Astrocyte (in vitro differentiated cells and primary cell): ENCODE data around the gene LMNB1. TPM values are rescaled to one million over a fixed set of nuclear protein-coding genes. Genes with fewer than 3 reads are reported as not detected.
A peak's percentile ranks its signal among the peaks of the same experiment; 100 is the strongest.

Experiments used
- DNase-seq: peaks from one replicate; pipeline ENCODE4 v3.0.0-alpha.2; 2010; ENCODE audit warnings: low read depth
- FAIRE-seq: peaks from 2 replicates; lab custom pipeline; 2011; peaks lifted over from hg19 to GRCh38; lab: Jason Lieb, UNC
- H2AFZ ChIP-seq: 2 replicates; pipeline ENCODE4 v1.6.0; 2012; ENCODE audit warnings: low read depth, low read length, inconsistent platforms
- H3K27ac ChIP-seq: 2 replicates; pipeline ENCODE4 v1.5.1; 2011; ENCODE audit warnings: low read depth, low read length, inconsistent platforms
- H3K27me3 ChIP-seq: 2 replicates; pipeline ENCODE4 v1.6.0; 2011; ENCODE audit warnings: low read length, inconsistent platforms; ENCODE audit not compliant: insufficient read depth
- H3K36me3 ChIP-seq: 2 replicates; pipeline ENCODE4 v1.5.1; 2011; ENCODE audit warnings: low read length, inconsistent platforms; ENCODE audit not compliant: insufficient read depth
- H3K4me1 ChIP-seq: 2 replicates; pipeline ENCODE4 v1.5.1; 2011; ENCODE audit warnings: low read length, inconsistent platforms; ENCODE audit not compliant: insufficient read depth
- H3K4me2 ChIP-seq: 2 replicates; pipeline ENCODE4 v1.6.0; 2012; ENCODE audit warnings: low read length, inconsistent platforms
- H3K4me3 ChIP-seq: 2 replicates; pipeline ENCODE4 v1.5.1; 2011; ENCODE audit warnings: low read depth, mild to moderate bottlenecking, low read length, inconsistent platforms; ENCODE audit not compliant: insufficient read depth
- H3K79me2 ChIP-seq: 2 replicates; pipeline ENCODE4 v1.6.0; 2012; ENCODE audit warnings: mild to moderate bottlenecking, low read length, inconsistent platforms; ENCODE audit not compliant: insufficient read depth
- H3K9ac ChIP-seq: 2 replicates; pipeline ENCODE4 v1.6.0; 2012; ENCODE audit warnings: mild to moderate bottlenecking, low read length, inconsistent platforms
- H3K9me3 ChIP-seq: 2 replicates; pipeline ENCODE4 v1.5.1; 2012; ENCODE audit warnings: low read depth, mild to moderate bottlenecking, low read length, inconsistent platforms; ENCODE audit not compliant: insufficient read depth
- H4K20me1 ChIP-seq: 2 replicates; pipeline ENCODE4 v1.6.0; 2012; ENCODE audit warnings: low read length, inconsistent platforms; ENCODE audit not compliant: insufficient read depth
- H3K27ac Mint-ChIP-seq: one replicate; pipeline ENCODE4 v1.8.0; 2021; ENCODE audit warnings: mild to moderate bottlenecking, mixed read lengths; ENCODE audit not compliant: unreplicated experiment
- H3K27me3 Mint-ChIP-seq: one replicate; pipeline ENCODE4 v1.8.0; 2021; ENCODE audit warnings: low read depth, mixed read lengths; ENCODE audit not compliant: unreplicated experiment
- H3K36me3 Mint-ChIP-seq: one replicate; pipeline ENCODE4 v1.8.0; 2021; ENCODE audit warnings: low read depth, mixed read lengths; ENCODE audit not compliant: unreplicated experiment
- H3K4me1 Mint-ChIP-seq: one replicate; pipeline ENCODE4 v1.8.0; 2021; ENCODE audit warnings: low read depth, mixed read lengths; ENCODE audit not compliant: unreplicated experiment
- H3K4me3 Mint-ChIP-seq: one replicate; pipeline ENCODE4 v1.8.0; 2021; ENCODE audit warnings: mild to moderate bottlenecking, moderate library complexity, mixed read lengths; ENCODE audit not compliant: unreplicated experiment
- H3K9me3 Mint-ChIP-seq: one replicate; pipeline ENCODE4 v1.8.0; 2021; ENCODE audit warnings: mild to moderate bottlenecking, mixed read lengths; ENCODE audit not compliant: unreplicated experiment
- EZH2 ChIP-seq: IDR thresholded peaks from 2 replicates; pipeline ENCODE4 v1.6.1; 2012; ENCODE audit warnings: mild to moderate bottlenecking, low read length, inconsistent platforms; ENCODE audit not compliant: insufficient read depth
- total RNA-seq: library from RNA; stranded (reverse); gene quantifications from 2 replicates; pipeline ENCODE4 v1.2.1, GENCODE V29; 2021
- TF ChIP-seq, protein P1 (sequence below): IDR thresholded peaks from 2 replicates; pipeline ENCODE4 v1.5.1; 2011; ENCODE audit warnings: low read depth, mild to moderate bottlenecking, inconsistent platforms, low read length, moderate library complexity; ENCODE audit not compliant: insufficient read depth

Gene LMNB1
- total RNA-seq, 1 donor from 2014 or later, result 12.7 TPM

DNA sequence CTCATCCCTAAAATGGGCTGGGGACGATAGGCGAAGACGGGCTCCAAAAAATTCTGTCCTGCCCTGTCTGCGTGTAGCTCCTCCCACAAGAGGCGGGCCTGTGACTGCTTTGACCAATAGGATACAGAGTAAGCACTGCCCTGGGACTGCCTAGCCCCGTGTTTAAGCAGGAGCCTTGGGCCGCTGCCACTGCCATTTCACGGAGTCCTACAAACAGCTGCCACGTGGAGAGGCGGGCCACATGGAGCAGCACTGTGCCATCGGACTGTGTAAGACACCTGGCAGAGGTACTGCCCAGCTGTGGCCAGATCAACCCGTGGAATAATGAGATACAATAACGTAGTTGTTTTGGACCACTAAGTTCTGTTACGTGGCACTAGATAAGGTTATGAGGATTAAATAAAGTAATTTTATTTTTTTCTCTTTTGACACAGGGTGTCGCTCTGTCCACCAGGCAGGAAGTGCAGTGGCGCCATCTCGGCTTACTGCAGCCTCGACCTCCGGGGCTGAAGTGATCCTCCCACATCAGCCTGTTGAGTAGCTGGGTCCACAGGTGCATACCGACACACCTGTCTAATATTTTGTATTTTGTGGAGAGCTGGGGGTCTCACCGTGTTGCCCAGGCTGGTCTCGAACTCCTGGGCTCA is 87.2 kb downstream of the LMNB1 start:
- TF ChIP-seq, protein P1, sequence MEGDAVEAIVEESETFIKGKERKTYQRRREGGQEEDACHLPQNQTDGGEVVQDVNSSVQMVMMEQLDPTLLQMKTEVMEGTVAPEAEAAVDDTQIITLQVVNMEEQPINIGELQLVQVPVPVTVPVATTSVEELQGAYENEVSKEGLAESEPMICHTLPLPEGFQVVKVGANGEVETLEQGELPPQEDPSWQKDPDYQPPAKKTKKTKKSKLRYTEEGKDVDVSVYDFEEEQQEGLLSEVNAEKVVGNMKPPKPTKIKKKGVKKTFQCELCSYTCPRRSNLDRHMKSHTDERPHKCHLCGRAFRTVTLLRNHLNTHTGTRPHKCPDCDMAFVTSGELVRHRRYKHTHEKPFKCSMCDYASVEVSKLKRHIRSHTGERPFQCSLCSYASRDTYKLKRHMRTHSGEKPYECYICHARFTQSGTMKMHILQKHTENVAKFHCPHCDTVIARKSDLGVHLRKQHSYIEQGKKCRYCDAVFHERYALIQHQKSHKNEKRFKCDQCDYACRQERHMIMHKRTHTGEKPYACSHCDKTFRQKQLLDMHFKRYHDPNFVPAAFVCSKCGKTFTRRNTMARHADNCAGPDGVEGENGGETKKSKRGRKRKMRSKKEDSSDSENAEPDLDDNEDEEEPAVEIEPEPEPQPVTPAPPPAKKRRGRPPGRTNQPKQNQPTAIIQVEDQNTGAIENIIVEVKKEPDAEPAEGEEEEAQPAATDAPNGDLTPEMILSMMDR, result no peak
- no peak for TF ChIP-seq EZH2

DNA sequence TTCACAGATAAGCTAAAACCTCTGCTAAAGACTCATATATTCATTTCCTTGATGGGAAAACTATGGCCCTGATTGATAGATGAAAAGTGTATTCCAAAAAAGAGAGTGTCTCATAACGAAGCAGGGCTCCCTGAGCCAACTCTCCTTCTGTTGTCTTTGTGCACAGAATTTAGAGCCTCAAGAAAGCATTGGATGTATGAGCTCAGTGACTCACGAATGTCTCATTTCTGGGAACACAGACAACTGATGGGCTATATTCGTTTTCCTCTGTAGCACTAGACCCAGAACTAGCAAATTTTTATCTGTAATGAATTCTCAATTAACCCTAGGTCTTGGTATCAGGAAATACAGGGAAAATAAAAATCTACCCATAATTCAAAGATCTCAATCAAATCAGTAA is 88.4 kb downstream of the LMNB1 start:
- H3K4me1 ChIP-seq, result peaks cover 11% of the 10 kb centered on the region
- no peaks in the 10 kb centered on the region for H3K36me3 Mint-ChIP-seq
- no peak overlapping the region for H3K27ac ChIP-seq
- peak overlapping the region; percentile 21 for H3K4me2 ChIP-seq
- no peaks in the 10 kb centered on the region for H3K36me3 ChIP-seq
- DNase-seq (peak; percentile 62), FAIRE-seq (peak; percentile 67)
- no peaks in the 10 kb centered on the region for H3K79me2 ChIP-seq
- TF ChIP-seq, protein P1, result no peak
- no peak for TF ChIP-seq EZH2
- H3K9me3 Mint-ChIP-seq, result no peaks in the 10 kb centered on the region
- H3K27me3 ChIP-seq, result no peaks in the 10 kb centered on the region
- H3K27me3 Mint-ChIP-seq, result no peaks in the 10 kb centered on the region
- no peaks in the 10 kb centered on the region for H3K9me3 ChIP-seq
- no peak overlapping the region for H3K9ac ChIP-seq
- H3K4me3 ChIP-seq, result no peak overlapping the region
- H3K4me1 Mint-ChIP-seq, result peaks cover 2% of the 10 kb centered on the region
- no peak overlapping the region for H3K27ac Mint-ChIP-seq
- no peak overlapping the region for H2AFZ ChIP-seq
- no peaks in the 10 kb centered on the region for H4K20me1 ChIP-seq
- no peak overlapping the region for H3K4me3 Mint-ChIP-seq

More for the DNA sequence above, 87.2 kb downstream of the LMNB1 start:
- Histone ChIP-seq H3K27ac (no peak overlapping the region), H3K4me3 (no peak overlapping the region), H3K4me1 (peaks cover 8% of the 10 kb centered on the region), H3K4me2 (no peak overlapping the region), H3K9ac (no peak overlapping the region), H4K20me1 (no peaks in the 10 kb centered on the region), H2AFZ (no peak overlapping the region), H3K36me3 (no peaks in the 10 kb centered on the region), H3K9me3 (no peaks in the 10 kb centered on the region), H3K27me3 (no peaks in the 10 kb centered on the region), H3K79me2 (no peaks in the 10 kb centered on the region)
- H3K27ac Mint-ChIP-seq, result no peak overlapping the region
- H3K36me3 Mint-ChIP-seq, result no peaks in the 10 kb centered on the region
- no peaks in the 10 kb centered on the region for H3K27me3 Mint-ChIP-seq
- no peak for DNase-seq
- no peak for FAIRE-seq
- H3K9me3 Mint-ChIP-seq, result no peaks in the 10 kb centered on the region
- peaks cover under 1% of the 10 kb centered on the region for H3K4me1 Mint-ChIP-seq
- H3K4me3 Mint-ChIP-seq, result no peak overlapping the region
